ENCODE data around the gene C12orf60. TPM values are rescaled to one million over a fixed set of nuclear protein-coding genes. Genes with fewer than 3 reads are reported as not detected.

Gene C12orf60
- total RNA-seq, 1 experiment from 2014 or later: 1.8 TPM

- H3K9me3 Mint-ChIP-seq: peaks cover 4% of the 10 kb centered on the region
- ChIA-PET CTCF (interaction anchor here (0.6 to 3.5 kb wide), 6 partner anchors 15 to 66 kb away, joined by 3 to 21 read pairs (median 7); partner anchors contain the start of genes C12orf60 and WBP11), POLR2A (interaction anchor here (0.6 to 3.2 kb wide), 14 partner anchors 11 to 1515 kb away, joined by 3 to 23 read pairs (median 3); partner anchors contain the start of genes C12orf60 and WBP11)
- DNase-seq (ENCODE audit: low spot score): peak; percentile 95
- peak overlapping the region; percentile 99 for H3K4me3 Mint-ChIP-seq
- ATAC-seq: peak; percentile 3
- no peaks in the 10 kb centered on the region; the same call in 1 of the 2 replicates for H3K27me3 Mint-ChIP-seq (ENCODE audit: low read depth)
- peaks cover 42% of the 10 kb centered on the region for H3K4me1 Mint-ChIP-seq
- H3K36me3 Mint-ChIP-seq: peaks cover 24% of the 10 kb centered on the region
- peak overlapping the region; percentile 100 for H3K27ac Mint-ChIP-seq
- peak; percentile 21 for TF ChIP-seq USF1 (CRISPR knock-in tag; IDR thresholded peaks at IDR 0.05)
- TF ChIP-seq NR3C1 (CRISPR knock-in tag; conservative IDR thresholded peaks at IDR 0.05; ENCODE audit: low read depth): 0 out of 2 replicates have a peak, but pooled peaks have one; percentile 38
- no peak for TF ChIP-seq CREB1 (CRISPR knock-in tag; IDR thresholded peaks at IDR 0.05)
- TF ChIP-seq ZBTB43 (CRISPR knock-in tag; IDR thresholded peaks at IDR 0.05): peak; percentile 76; the same call in 1 of the 2 replicates
- TF ChIP-seq ZNF219 (CRISPR knock-in tag; IDR thresholded peaks at IDR 0.05; ENCODE audit: borderline replicate concordance): peak; percentile 90
- no peak for TF ChIP-seq GTF2I (CRISPR knock-in tag; conservative IDR thresholded peaks at IDR 0.05)
- TF ChIP-seq ZNF232 (CRISPR knock-in tag; IDR thresholded peaks at IDR 0.05): peak; percentile 54; the same call in 1 of the 2 replicates
- TF ChIP-seq GABPB1 (CRISPR knock-in tag; IDR thresholded peaks at IDR 0.05): peak; percentile 27; the same call in 1 of the 2 replicates
- peak; percentile 95 for TF ChIP-seq PRRX2 (CRISPR knock-in tag; IDR thresholded peaks at IDR 0.05)
- TF ChIP-seq NFATC4 (CRISPR knock-in tag; IDR thresholded peaks at IDR 0.05): peak; percentile 96
- peak; percentile 57; the same call in 1 of the 2 replicates for TF ChIP-seq ELF4 (CRISPR knock-in tag; IDR thresholded peaks at IDR 0.05; ENCODE audit: low read depth)
- peak; percentile 98 for TF ChIP-seq AR (CRISPR knock-in tag; IDR thresholded peaks at IDR 0.05)
- peak; percentile 95 for TF ChIP-seq ZNF532 (CRISPR knock-in tag; IDR thresholded peaks at IDR 0.05; ENCODE audit: borderline replicate concordance)
- TF ChIP-seq NFYB (CRISPR knock-in tag; conservative IDR thresholded peaks at IDR 0.05; ENCODE audit: low read depth): no peak; the same call in none of the 2 replicates
- no peak for TF ChIP-seq JAZF1 (CRISPR knock-in tag; IDR thresholded peaks at IDR 0.05)
- peak; percentile 80; the same call in 1 of the 2 replicates for TF ChIP-seq CDX4 (CRISPR knock-in tag; IDR thresholded peaks at IDR 0.05; ENCODE audit: borderline replicate concordance)
- no peak for TF ChIP-seq SOX15 (CRISPR knock-in tag; IDR thresholded peaks at IDR 0.05)
- no peak for TF ChIP-seq FOXJ3 (CRISPR knock-in tag; IDR thresholded peaks at IDR 0.05; ENCODE audit: borderline replicate concordance)
- TF ChIP-seq ETV6 (CRISPR knock-in tag; IDR thresholded peaks at IDR 0.05): peak; percentile 62; the same call in 1 of the 2 replicates
- TF ChIP-seq EMX1 (CRISPR knock-in tag; IDR thresholded peaks at IDR 0.05): no peak; the same call in 1 of the 2 replicates
- TF ChIP-seq IRF2 (CRISPR knock-in tag; IDR thresholded peaks at IDR 0.05; ENCODE audit: borderline replicate concordance, low read depth): no peak
- no peak for TF ChIP-seq NR1H2 (CRISPR knock-in tag; IDR thresholded peaks at IDR 0.05)
- TF ChIP-seq GRHL2 (CRISPR knock-in tag; IDR thresholded peaks at IDR 0.05; ENCODE audit: insufficient replicate concordance, severe bottlenecking): no peak
- TF ChIP-seq USF2 (CRISPR knock-in tag; IDR thresholded peaks at IDR 0.05): no peak
- peak; percentile 76; the same call in 1 of the 2 replicates for TF ChIP-seq TP53 (CRISPR knock-in tag; IDR thresholded peaks at IDR 0.05)
- TF ChIP-seq ATF1 (CRISPR knock-in tag; IDR thresholded peaks at IDR 0.05): 0 out of 2 replicates have a peak, but pooled peaks have one; percentile 12
These were observed 32.7 kb upstream of the C12orf60 start for GRCh38 chr12:14770496-14771461.
